GM10248 (cell line): ENCODE data around the gene HHIPL1.

Source experiments
- CTCF ChIA-PET: fragments of 300-600 bp; sonication (Branson Sonifier 250); formaldehyde crosslinking; extraction: SDS; loops from one replicate; lab custom pipeline; 2021; ENCODE audit warnings: antibody characterized with exemption; lab: Yijun Ruan, JAX
- POLR2A ChIA-PET: fragments of 350-650 bp; sonication (Branson Sonifier 250); formaldehyde crosslinking; extraction: SDS; loops from one replicate; lab custom pipeline; 2020; ENCODE audit warnings: antibody characterized with exemption; lab: Yijun Ruan, JAX
- DNase-seq: peaks from one replicate; pipeline ENCODE4 v3.0.0; 2012; ENCODE audit errors: extremely low spot score
- CTCF ChIP-seq: IDR thresholded peaks from 2 replicates; pipeline ENCODE4 v1.5.1; 2012; ENCODE audit warnings: mild to moderate bottlenecking, low read depth; ENCODE audit errors: extremely low read depth, missing control alignments, control extremely low read depth

HHIPL1 gene

GRCh38 chr14:99644723-99645544 is at the start of gene HHIPL1:
TSS of gene HHIPL1 (plus strand) at chr14:99645129. CDS start at chr14:99645208, 79 bp downstream.
- no peak for DNase-seq
- ChIA-PET CTCF (no interaction called here), POLR2A (no interaction called here)
- TF ChIP-seq CTCF: no peak

GRCh38 chr14:99595524-99595923 is 49.4 kb upstream of the HHIPL1 start:
- ChIA-PET POLR2A (no interaction called here), CTCF (interaction anchor here (1.8 kb wide), 1 partner anchor 10 kb away, joined by 11 read pairs; no protein-coding TSS in a partner anchor)
- TF ChIP-seq CTCF: no peak

DNA sequence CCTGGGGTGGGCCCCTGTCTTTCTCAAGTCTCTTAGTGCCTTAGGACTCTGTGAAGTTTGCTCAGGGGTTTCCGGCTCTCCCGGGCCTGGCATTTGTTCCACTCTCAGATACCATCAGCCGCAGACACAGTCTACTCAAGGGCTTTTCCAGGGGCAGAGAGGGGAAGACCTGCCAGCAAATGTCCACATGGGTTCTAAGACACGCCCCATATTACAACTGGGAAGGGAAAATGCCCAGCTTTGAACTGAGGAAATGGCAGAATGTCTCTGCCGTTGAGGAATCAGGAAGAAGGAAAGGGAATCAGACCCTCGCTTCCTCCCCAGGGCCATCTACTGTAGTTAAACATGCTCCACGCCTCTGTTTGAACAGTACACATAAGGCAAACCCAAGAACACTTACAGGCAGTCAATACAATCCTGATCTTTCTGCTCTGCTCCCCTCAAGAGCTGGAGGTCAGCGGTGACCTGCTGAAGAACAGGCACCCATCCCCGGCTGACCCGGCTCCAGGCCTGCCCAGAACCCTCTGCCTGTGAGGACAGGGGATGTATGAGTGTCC is 48.8 kb upstream of the HHIPL1 start:
- POLR2A ChIA-PET: interaction anchor here (0.6 kb wide), 1 partner anchor 250 kb away, joined by 8 read pairs; no protein-coding TSS in a partner anchor
- no peak for DNase-seq
- CTCF ChIA-PET: no interaction called here

More at GRCh38 chr14:99595524-99595923, 49.4 kb upstream of the HHIPL1 start:
- DNase-seq: no peak

DNA sequence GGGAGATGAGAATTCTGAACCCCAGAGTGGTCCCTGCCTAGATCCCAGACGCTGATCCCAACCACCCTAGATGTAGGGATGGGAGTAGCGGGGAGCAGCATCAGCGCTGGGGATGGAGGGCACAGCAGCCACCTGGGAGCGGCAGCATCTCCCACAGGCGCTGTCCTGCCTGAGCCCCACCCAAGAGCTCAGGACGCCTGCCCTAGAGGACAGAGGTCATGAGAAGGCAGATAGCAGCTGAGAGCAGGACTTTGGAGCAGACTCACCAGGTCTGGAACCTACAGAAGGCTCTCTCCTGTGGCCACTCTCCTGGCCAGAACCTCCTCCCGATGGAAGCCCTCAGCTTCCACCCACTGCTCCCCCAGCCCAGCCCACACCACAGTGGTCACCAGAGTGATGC is 48.2 kb upstream of the HHIPL1 start:
- no peak for TF ChIP-seq CTCF
- DNase-seq: no peak
- CTCF ChIA-PET: no interaction called here
- POLR2A ChIA-PET: interaction anchor here (0.6 kb wide), 1 partner anchor 251 kb away, joined by 8 read pairs; no protein-coding TSS in a partner anchor

More for the DNA sequence above, 48.8 kb upstream of the HHIPL1 start:
- TF ChIP-seq CTCF: no peak

DNA sequence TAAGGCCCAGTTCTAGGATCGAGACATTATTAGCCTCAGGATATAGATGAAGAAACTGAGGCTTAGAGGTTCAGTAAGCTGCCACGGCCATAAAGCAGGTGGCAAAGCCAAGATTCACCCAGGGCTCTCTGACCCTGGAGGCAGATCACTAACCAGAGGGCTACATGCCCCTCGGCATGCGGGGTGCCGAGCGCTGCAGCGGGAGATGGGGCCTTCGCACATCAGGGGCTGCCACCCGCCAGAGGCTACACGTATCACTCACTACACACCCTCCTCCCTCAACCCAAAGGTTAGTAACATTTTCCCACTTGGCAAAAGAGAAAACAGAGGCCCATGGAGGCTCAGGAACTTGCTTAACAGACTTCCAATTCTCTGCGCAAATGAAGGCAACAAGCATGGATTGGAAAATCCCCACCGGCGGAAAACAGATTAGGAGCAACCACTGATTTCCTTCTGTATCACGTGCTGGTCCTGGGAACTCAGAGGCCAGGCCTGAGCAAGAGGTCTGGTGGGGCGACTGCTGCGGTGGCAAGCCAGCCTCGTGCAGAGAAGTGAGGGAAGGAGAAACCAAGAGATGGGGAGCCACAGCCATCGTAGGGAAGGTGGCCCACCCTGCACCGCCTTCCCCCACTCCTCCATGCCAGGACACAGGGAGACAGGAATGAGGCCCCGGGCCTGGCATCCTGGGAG is 46.9 kb upstream of the HHIPL1 start:
- POLR2A ChIA-PET: no interaction called here
- CTCF ChIA-PET: no interaction called here
- no peak for DNase-seq
- TF ChIP-seq CTCF: no peak

DNA sequence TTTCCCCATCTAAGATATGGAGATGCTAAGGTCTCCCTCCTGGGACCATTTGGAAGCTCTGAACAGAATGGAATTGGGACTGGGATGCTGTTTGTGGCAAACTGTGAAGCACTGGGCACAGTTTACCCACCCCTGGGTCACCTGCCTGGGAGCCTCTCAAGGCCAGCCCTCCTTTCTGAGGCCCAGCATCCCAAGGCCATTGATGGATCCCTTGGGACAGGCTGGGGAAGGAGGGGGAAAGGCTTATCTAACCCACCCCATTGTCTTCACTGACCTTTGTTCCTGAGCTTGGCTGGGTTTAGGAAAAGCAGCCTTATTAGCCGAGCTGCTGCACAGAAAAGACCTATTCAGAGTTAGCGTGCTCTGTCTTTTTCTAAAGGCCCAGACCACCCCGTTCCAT is 46.2 kb upstream of the HHIPL1 start:
- no peak for TF ChIP-seq CTCF
- ChIA-PET CTCF (interaction anchor here (1.6 kb wide), 1 partner anchor 30 kb away, joined by 3 read pairs; no protein-coding TSS in a partner anchor), POLR2A (no interaction called here)
- DNase-seq: no peak
